OCI-LY1 (cell line): Measurements from ENCODE around the gene CACNA1B.
"Not testable (repeated sequence)": the region's sequence is repeated elsewhere in the genome, so short reads cannot be mapped to it uniquely, and the experiment has no call there.

Experiments used
- H2AFZ ChIP-seq: fragments of 200-600 bp; sonication (generic), shearing (Covaris generic); 2 replicates; pipeline ENCODE4 v1.6.0; 2014; ENCODE audit warnings: antibody characterized with exemption, mild to moderate bottlenecking, low read length
- H3F3A ChIP-seq: fragments of 200-600 bp; sonication (generic), shearing (Covaris generic); 2 replicates; pipeline ENCODE4 v1.6.0; 2014; ENCODE audit warnings: mild to moderate bottlenecking, antibody characterized with exemption, low read length, moderate library complexity; ENCODE audit not compliant: insufficient read depth
- H3K27ac ChIP-seq: fragments of 200-600 bp; sonication (generic); 2 replicates; pipeline ENCODE4 v1.5.1; 2014; ENCODE audit warnings: low read length, mixed run types, mild to moderate bottlenecking, low read depth; ENCODE audit not compliant: poor library complexity, severe bottlenecking
- H3K27me3 ChIP-seq: fragments of 200-600 bp; sonication (generic); 2 replicates; pipeline ENCODE4 v1.6.0; 2014; ENCODE audit warnings: antibody characterized with exemption, mild to moderate bottlenecking, low read length, moderate library complexity; ENCODE audit not compliant: insufficient read depth
- H3K36me3 ChIP-seq: fragments of 200-600 bp; sonication (generic); 2 replicates; pipeline ENCODE4 v1.6.1; 2014; ENCODE audit warnings: mild to moderate bottlenecking, antibody characterized with exemption, low read length, moderate library complexity, mixed read lengths; ENCODE audit not compliant: insufficient read depth
- H3K4me1 ChIP-seq: fragments of 200-600 bp; sonication (generic); 2 replicates; pipeline ENCODE4 v1.5.1; 2014; ENCODE audit warnings: mild to moderate bottlenecking, low read length, moderate library complexity; ENCODE audit not compliant: insufficient read depth, severe bottlenecking
- H3K4me2 ChIP-seq: fragments of 200-600 bp; sonication (generic), shearing (Covaris generic); 2 replicates; pipeline ENCODE4 v1.6.1; 2014; ENCODE audit warnings: low read length
- H3K4me3 ChIP-seq: fragments of 200-600 bp; sonication (generic); 2 replicates; pipeline ENCODE4 v1.5.1; 2014; ENCODE audit warnings: low read length, low read depth, mild to moderate bottlenecking, mixed read lengths; ENCODE audit not compliant: poor library complexity, severe bottlenecking
- H3K79me2 ChIP-seq: fragments of 200-600 bp; shearing (Covaris generic); 2 replicates; pipeline ENCODE4 v1.6.1; 2016; ENCODE audit warnings: mixed run types, low read length, mixed read lengths; ENCODE audit not compliant: insufficient read depth
- H3K9ac ChIP-seq: fragments of 200-600 bp; sonication (generic), shearing (Covaris generic); 2 replicates; pipeline ENCODE4 v1.6.1; 2014; ENCODE audit warnings: mild to moderate bottlenecking, low read length, mixed read lengths
- H3K9me2 ChIP-seq: fragments of 200-600 bp; sonication (generic), shearing (Covaris generic); 2 replicates; pipeline ENCODE4 v1.6.1; 2014; ENCODE audit warnings: low read depth, mild to moderate bottlenecking, low read length, mixed read lengths
- H3K9me3 ChIP-seq: fragments of 200-600 bp; shearing (Covaris generic); 2 replicates; pipeline ENCODE4 v1.6.1; 2014; ENCODE audit warnings: low read length, mixed read lengths
- H4K20me1 ChIP-seq: fragments of 200-600 bp; sonication (generic), shearing (Covaris generic); 2 replicates; pipeline ENCODE4 v1.6.0; 2016; ENCODE audit warnings: mild to moderate bottlenecking, low read length; ENCODE audit not compliant: insufficient read depth

CACNA1B gene

GRCh38 chr9:138132946-138133705, 255.5 kb downstream of the CACNA1B start:
- not testable (repeated sequence) for H3K4me3 ChIP-seq, H3K27ac ChIP-seq, H3F3A ChIP-seq, H3K9me2 ChIP-seq, H3K79me2 ChIP-seq, H3K9me3 ChIP-seq, H2AFZ ChIP-seq, H3K9ac ChIP-seq, H3K4me1 ChIP-seq, H4K20me1 ChIP-seq, H3K4me2 ChIP-seq, H3K36me3 ChIP-seq, H3K27me3 ChIP-seq

- H3K4me3 ChIP-seq, H3K4me2 ChIP-seq, H3F3A ChIP-seq: not testable (repeated sequence)
Measured at GRCh38 chr9:138134581-138134980, 257.0 kb downstream of the CACNA1B start.

GRCh38 chr9:138139096-138139495, 261.5 kb downstream of the CACNA1B start:
- not testable (repeated sequence) for H3K4me3 ChIP-seq, H3F3A ChIP-seq, H3K4me1 ChIP-seq, H3K4me2 ChIP-seq, H3K27me3 ChIP-seq, H3K9ac ChIP-seq, H3K27ac ChIP-seq, H2AFZ ChIP-seq, H3K79me2 ChIP-seq, H4K20me1 ChIP-seq, H3K9me2 ChIP-seq, H3K9me3 ChIP-seq, H3K36me3 ChIP-seq

More at GRCh38 chr9:138134581-138134980, 257.0 kb downstream of the CACNA1B start:
- H3K79me2 ChIP-seq, H3K9ac ChIP-seq, H2AFZ ChIP-seq, H4K20me1 ChIP-seq, H3K27me3 ChIP-seq, H3K9me2 ChIP-seq, H3K36me3 ChIP-seq, H3K27ac ChIP-seq, H3K4me1 ChIP-seq, H3K9me3 ChIP-seq: not testable (repeated sequence)

- H3K4me1 ChIP-seq, H2AFZ ChIP-seq, H3K27ac ChIP-seq, H3K9ac ChIP-seq, H3K4me2 ChIP-seq, H4K20me1 ChIP-seq, H3F3A ChIP-seq, H3K4me3 ChIP-seq, H3K79me2 ChIP-seq, H3K9me3 ChIP-seq, H3K36me3 ChIP-seq, H3K27me3 ChIP-seq, H3K9me2 ChIP-seq: not testable (repeated sequence)
Measured at GRCh38 chr9:138140980-138141379, 263.4 kb downstream of the CACNA1B start.

- not testable (repeated sequence) for H3K79me2 ChIP-seq, H3K9me2 ChIP-seq, H3K9ac ChIP-seq, H3F3A ChIP-seq, H3K36me3 ChIP-seq, H3K27ac ChIP-seq, H3K4me2 ChIP-seq, H2AFZ ChIP-seq, H3K27me3 ChIP-seq, H4K20me1 ChIP-seq, H3K4me1 ChIP-seq, H3K4me3 ChIP-seq, H3K9me3 ChIP-seq
Measured at GRCh38 chr9:138142528-138143244, 265.1 kb downstream of the CACNA1B start.

GRCh38 chr9:138143491-138143890, 265.9 kb downstream of the CACNA1B start:
- H3K27ac ChIP-seq, H3K9me3 ChIP-seq, H3K4me3 ChIP-seq, H3K27me3 ChIP-seq, H4K20me1 ChIP-seq, H3K36me3 ChIP-seq, H3K4me2 ChIP-seq, H3F3A ChIP-seq, H3K4me1 ChIP-seq, H3K9ac ChIP-seq, H2AFZ ChIP-seq, H3K9me2 ChIP-seq, H3K79me2 ChIP-seq: not testable (repeated sequence)
